ENCODE data around the gene PLXDC2. TPM values are rescaled to one million over a fixed set of nuclear protein-coding genes. Genes with fewer than 3 reads are reported as not detected.

PLXDC2 gene
- total RNA-seq, 1 donor from 2014 or later = 0.16 TPM

DNA sequence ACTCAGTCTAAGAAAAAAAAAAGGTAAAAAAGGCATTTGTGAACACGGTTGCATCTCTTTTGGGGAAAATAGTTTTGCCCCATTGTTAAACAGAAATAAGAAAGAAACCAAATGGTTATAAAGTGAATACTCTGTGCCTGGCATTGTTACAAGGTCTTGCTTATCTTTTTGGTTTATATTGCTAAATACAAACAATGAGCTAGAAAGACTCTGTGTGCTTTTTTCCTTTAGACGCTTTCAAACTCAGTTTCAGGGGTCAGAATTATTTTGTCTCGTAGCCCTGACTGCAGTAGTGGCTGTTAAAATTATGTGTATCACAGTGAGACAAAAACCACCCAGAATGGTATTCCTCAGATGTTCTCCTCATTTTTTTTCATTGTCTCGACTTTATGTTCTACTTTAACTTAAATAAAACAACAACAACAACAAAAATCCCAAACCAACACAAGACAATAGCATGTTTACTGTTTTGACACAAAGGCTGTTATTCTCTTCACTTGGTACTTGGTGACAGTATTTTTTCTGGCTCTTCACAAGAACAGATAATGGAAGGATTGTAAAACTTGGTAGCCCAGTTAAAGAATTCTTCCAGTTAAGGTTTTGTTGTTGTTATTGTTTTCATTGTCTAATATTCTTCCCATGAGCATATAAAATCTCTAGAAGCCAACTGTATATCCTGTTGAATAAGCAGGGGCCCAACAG lies 190.1 kb downstream of the PLXDC2 start:
- Mint-ChIP-seq H3K4me3 (no peak overlapping the region), H3K27me3 (no peaks in the 10 kb centered on the region), H3K9me3 (no peaks in the 10 kb centered on the region), H3K36me3 (ENCODE audit: low read depth) (no peaks in the 10 kb centered on the region), H3K4me1 (peaks cover 11% of the 10 kb centered on the region), H3K27ac (no peak overlapping the region)
- no peak for ATAC-seq (ENCODE audit: low read depth)
- ChIA-PET CTCF (interaction anchor here (0.6 kb wide), 1 partner anchor 20 kb away, joined by 3 read pairs; no protein-coding TSS in a partner anchor), POLR2A (no interaction called here)
- DNase-seq = no peak
- intact Hi-C loops (cut with micrococcal nuclease) = loop anchor here (10.0 kb wide), 2 partner anchors 192 to 1352 kb away; partner anchors contain the start of genes ARL5B, NSUN6 and PLXDC2
- TF ChIP-seq CTCF (IDR thresholded peaks at IDR 0.05) = no peak

- Mint-ChIP-seq H3K4me1 (peaks cover 11% of the 10 kb centered on the region), H3K9me3 (no peaks in the 10 kb centered on the region), H3K36me3 (ENCODE audit: low read depth) (no peaks in the 10 kb centered on the region), H3K27me3 (no peaks in the 10 kb centered on the region), H3K4me3 (no peak overlapping the region), H3K27ac (no peak overlapping the region)
- ChIA-PET POLR2A (no interaction called here), CTCF (no interaction called here)
- TF ChIP-seq CTCF (IDR thresholded peaks at IDR 0.05) = no peak
- ATAC-seq (ENCODE audit: low read depth) (no peak), DNase-seq (no peak)
- intact Hi-C loops (cut with micrococcal nuclease) = loop anchor here (10.0 kb wide), 2 partner anchors 193 to 1353 kb away; partner anchors contain the start of genes ARL5B, NSUN6 and PLXDC2
Measured at GRCh38 chr10:20007426-20007825, 191.2 kb downstream of the PLXDC2 start.

- no peaks in the 10 kb centered on the region for H3K36me3 Mint-ChIP-seq (ENCODE audit: low read depth)
- H3K4me3 Mint-ChIP-seq = no peak overlapping the region
- TF ChIP-seq CTCF (IDR thresholded peaks at IDR 0.05) = no peak
- peaks cover 6% of the 10 kb centered on the region for H3K9me3 Mint-ChIP-seq
- ATAC-seq (ENCODE audit: low read depth) (no peak), DNase-seq (no peak)
- no peaks in the 10 kb centered on the region for H3K4me1 Mint-ChIP-seq
- no peak overlapping the region for H3K27ac Mint-ChIP-seq
- intact Hi-C loops (cut with micrococcal nuclease) = no loop called here
- ChIA-PET POLR2A (no interaction called here), CTCF (no interaction called here)
- no peaks in the 10 kb centered on the region for H3K27me3 Mint-ChIP-seq
Measured at GRCh38 chr10:20013991-20014750, 197.9 kb downstream of the PLXDC2 start.

DNA sequence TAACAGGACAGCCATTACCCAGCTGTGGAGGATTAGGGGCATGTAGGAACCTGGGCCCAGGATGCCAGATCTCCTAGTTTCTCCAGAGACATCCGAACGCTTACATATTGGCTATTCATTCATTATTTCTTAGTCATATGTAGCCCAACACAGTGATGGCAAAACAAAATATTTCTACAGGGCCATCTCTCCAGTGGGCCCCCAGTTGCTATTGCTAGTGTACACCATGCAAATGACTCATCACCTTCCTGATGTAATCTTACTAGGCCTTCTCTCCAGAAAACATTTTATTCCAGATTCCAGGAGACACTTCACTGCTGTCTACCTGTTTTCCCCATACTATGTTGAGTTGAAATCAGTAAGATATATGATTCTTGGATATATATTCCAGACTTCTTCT lies 201.7 kb downstream of the PLXDC2 start:
- Mint-ChIP-seq H3K27ac (no peak overlapping the region), H3K9me3 (peaks cover 6% of the 10 kb centered on the region), H3K4me3 (no peak overlapping the region), H3K4me1 (no peaks in the 10 kb centered on the region), H3K27me3 (no peaks in the 10 kb centered on the region), H3K36me3 (ENCODE audit: low read depth) (no peaks in the 10 kb centered on the region)
- no peak for DNase-seq
- POLR2A ChIA-PET = no interaction called here
- no peak for ATAC-seq (ENCODE audit: low read depth)
- intact Hi-C loops (cut with micrococcal nuclease) = no loop called here
- CTCF ChIA-PET = no interaction called here
- no peak for TF ChIP-seq CTCF (IDR thresholded peaks at IDR 0.05)

DNA sequence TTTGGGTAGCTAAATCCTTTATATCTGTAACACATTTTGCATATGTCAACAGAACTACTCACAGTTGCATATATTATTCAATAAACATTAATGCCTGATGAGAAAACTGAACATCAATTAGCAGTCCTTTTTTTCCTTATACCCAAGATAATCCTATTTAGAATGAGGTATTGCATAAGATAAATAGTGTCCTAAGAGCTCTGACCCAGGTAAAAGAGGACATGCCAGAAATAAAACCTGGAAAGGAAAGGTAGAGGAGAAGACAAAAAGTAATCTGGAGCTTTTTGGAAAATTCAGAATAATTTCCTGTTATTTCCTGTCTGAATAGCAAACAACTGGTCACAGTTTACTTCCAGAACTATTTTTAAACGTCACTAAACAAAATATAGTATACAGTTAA lies 204.4 kb downstream of the PLXDC2 start:
- intact Hi-C loops (cut with micrococcal nuclease) = no loop called here
- TF ChIP-seq CTCF (IDR thresholded peaks at IDR 0.05) = no peak
- Mint-ChIP-seq H3K4me1 (no peaks in the 10 kb centered on the region), H3K36me3 (ENCODE audit: low read depth) (no peaks in the 10 kb centered on the region), H3K27ac (no peak overlapping the region), H3K4me3 (no peak overlapping the region), H3K9me3 (no peaks in the 10 kb centered on the region), H3K27me3 (no peaks in the 10 kb centered on the region)
- ChIA-PET CTCF (no interaction called here), POLR2A (no interaction called here)
- DNase-seq = no peak
- no peak for ATAC-seq (ENCODE audit: low read depth)

All from activated B cell treated with CpG ODN at 0.5 μM for 24 hours (primary cell).